ENCODE measurements around the gene ANKS3.

The ANKS3 gene

GRCh38 chr16:4775005-4775404 lies 40.9 kb upstream of the ANKS3 start:
- H3K27ac ChIP-seq, result no peak overlapping the region
- TF ChIP-seq ZFX (IDR thresholded peaks at IDR 0.05) (no peak), CTCF (conservative IDR thresholded peaks at IDR 0.05) (no peak)

- H3K27ac ChIP-seq, result no peak overlapping the region
- TF ChIP-seq ZFX (IDR thresholded peaks at IDR 0.05) (no peak), CTCF (conservative IDR thresholded peaks at IDR 0.05) (no peak)
These were observed 38.3 kb upstream of the ANKS3 start for GRCh38 chr16:4772351-4772750.

GRCh38 chr16:4771646-4772045 lies 37.6 kb upstream of the ANKS3 start:
- TF ChIP-seq CTCF (conservative IDR thresholded peaks at IDR 0.05) (no peak), ZFX (IDR thresholded peaks at IDR 0.05) (no peak)
- no peak overlapping the region for H3K27ac ChIP-seq

- TF ChIP-seq CTCF (conservative IDR thresholded peaks at IDR 0.05) (no peak), ZFX (IDR thresholded peaks at IDR 0.05) (no peak)
- peak overlapping the region; percentile 74 for H3K27ac ChIP-seq
These were observed 35.2 kb upstream of the ANKS3 start for GRCh38 chr16:4769306-4769638.

GRCh38 chr16:4768549-4769305 lies 34.7 kb upstream of the ANKS3 start:
- TF ChIP-seq ZFX (IDR thresholded peaks at IDR 0.05) (no peak), CTCF (conservative IDR thresholded peaks at IDR 0.05) (no peak)
- peak overlapping the region; percentile 74 for H3K27ac ChIP-seq

GRCh38 chr16:4767872-4768548 lies 33.9 kb upstream of the ANKS3 start:
- H3K27ac ChIP-seq, result peak overlapping the region; percentile 74
- TF ChIP-seq CTCF (conservative IDR thresholded peaks at IDR 0.05) (no peak), ZFX (IDR thresholded peaks at IDR 0.05) (no peak)

GRCh38 chr16:4766875-4767628 lies 33.0 kb upstream of the ANKS3 start, which contains the start of gene ZNF500:
Gene ZNF500, minus strand, starts transcription at chr16:4767162. Its CDS starts 1,184 bp downstream, at chr16:4765978.
- peak within 1 kb of the TSS; percentile 91 for H3K27ac ChIP-seq
- peak; percentile 92; the same call in 1 of the 2 replicates for TF ChIP-seq ZFX (IDR thresholded peaks at IDR 0.05)
- no peak for TF ChIP-seq CTCF (conservative IDR thresholded peaks at IDR 0.05)

Measured in C4-2B (cell line).